ENCODE measurements around the gene ANKRD29. TPM values are rescaled to one million over a fixed set of nuclear protein-coding genes. Genes with fewer than 3 reads are reported as not detected.

The ANKRD29 gene
- total and polyA plus RNA-seq, 9 of the 15 experiments (the other 6 are each of a cell fraction or from before 2014, with no cell fraction given) = 0.36 TPM; not detected in 8

- 2% methylated on average over 3 of the region's 3 CpGs for WGBS (ENCODE audit: insufficient coverage, low coverage, missing lambda C conversion rate)
- Histone ChIP-seq H3K79me2 (ENCODE audit: control insufficient read depth, insufficient read depth, low read length) (no peaks in the 10 kb centered on the region), H3K9me1 (ENCODE audit: control insufficient read depth, insufficient read depth, low read length) (no peaks in the 10 kb centered on the region), H3K36me3 (ENCODE audit: control insufficient read depth, insufficient read depth, low read length) (no peaks in the 10 kb centered on the region), H4K20me1 (replicated peaks; ENCODE audit: control insufficient read depth, insufficient read depth, low read length) (no peaks in the 10 kb centered on the region), H3K27ac (ENCODE audit: extremely low read depth, low read depth, low read length) (no peak overlapping the region), H2AFZ (ENCODE audit: low read depth, low read length) (no peak overlapping the region), H3K9me3 (replicated peaks; ENCODE audit: control insufficient read depth, insufficient read depth, low read depth, low read length) (no peaks in the 10 kb centered on the region), H3K4me1 (replicated peaks in 1 of 2; ENCODE audit: control insufficient read depth in 2 of 2, insufficient read depth in 2 of 2, low read length in 2 of 2) (peaks cover 0 to 8% of the 10 kb centered on the region in 2 experiments; a peak in 2 of 5 replicates), H3K4me2 (ENCODE audit: insufficient read depth, low read length) (no peak overlapping the region), H3K9ac (ENCODE audit: insufficient read depth in 1 of 2, low read depth in 2 of 2, low read length in 2 of 2) (no peak overlapping the region), H3K27me3 (ENCODE audit: control insufficient read depth in 2 of 2, insufficient read depth in 2 of 2, low read length in 2 of 2) (peaks cover 26 to 35% of the 10 kb centered on the region in 2 experiments; a peak in 4 of 5 replicates), H3K4me3 (no peak overlapping the region)
- intact Hi-C loops (cut with micrococcal nuclease) (no loop called here), in situ Hi-C loops (cut with MboI) (no loop called here)
- TF ChIP-seq FOXO4 (CRISPR knock-in tag; IDR thresholded peaks at IDR 0.05) (no peak), ZBED1 (IDR thresholded peaks at IDR 0.05) (no peak), CTBP1 (IDR thresholded peaks at IDR 0.05; ENCODE audit: borderline replicate concordance) (no peak), ZNF3 (CRISPR knock-in tag; IDR thresholded peaks at IDR 0.05) (no peak), FOS (IDR thresholded peaks at IDR 0.05; ENCODE audit: extremely low read depth, insufficient read length) (no peak), FOXA3 (CRISPR knock-in tag; conservative IDR thresholded peaks at IDR 0.05 in 1 of 2, IDR thresholded peaks at IDR 0.05 in 1 of 2) (no peak), ARID1B (IDR thresholded peaks at IDR 0.05) (no peak), CCNT2 (IDR thresholded peaks at IDR 0.05; ENCODE audit: borderline replicate concordance, extremely low read depth, insufficient read length, low read depth, low read length) (no peak)
- no peak for FAIRE-seq
- ChIA-PET POLR2A (interaction anchor here (0.5 kb wide), 1 partner anchor 1714 kb away, joined by 3 read pairs; no protein-coding TSS in a partner anchor), CTCF (ENCODE audit: low intra/inter-chr PET ratio) (no interaction called here)
- no peak for ATAC-seq
- BruUV-seq (replicated peaks) = no TSS peak
- DNase-seq (ENCODE audit: extremely low read depth in 1 of 4, low spot score in 3 of 4) = no peak
Measured at GRCh38 chr18:23614891-23615290, 47.8 kb downstream of the ANKRD29 start.
